GF-D8 (cell line): ENCODE measurements around the gene PNPLA5.

Experiments used
- DNase-seq: peaks from one replicate; lab custom pipeline; 2025; lab: John Stamatoyannopoulos, UW

The PNPLA5 gene

DNA sequence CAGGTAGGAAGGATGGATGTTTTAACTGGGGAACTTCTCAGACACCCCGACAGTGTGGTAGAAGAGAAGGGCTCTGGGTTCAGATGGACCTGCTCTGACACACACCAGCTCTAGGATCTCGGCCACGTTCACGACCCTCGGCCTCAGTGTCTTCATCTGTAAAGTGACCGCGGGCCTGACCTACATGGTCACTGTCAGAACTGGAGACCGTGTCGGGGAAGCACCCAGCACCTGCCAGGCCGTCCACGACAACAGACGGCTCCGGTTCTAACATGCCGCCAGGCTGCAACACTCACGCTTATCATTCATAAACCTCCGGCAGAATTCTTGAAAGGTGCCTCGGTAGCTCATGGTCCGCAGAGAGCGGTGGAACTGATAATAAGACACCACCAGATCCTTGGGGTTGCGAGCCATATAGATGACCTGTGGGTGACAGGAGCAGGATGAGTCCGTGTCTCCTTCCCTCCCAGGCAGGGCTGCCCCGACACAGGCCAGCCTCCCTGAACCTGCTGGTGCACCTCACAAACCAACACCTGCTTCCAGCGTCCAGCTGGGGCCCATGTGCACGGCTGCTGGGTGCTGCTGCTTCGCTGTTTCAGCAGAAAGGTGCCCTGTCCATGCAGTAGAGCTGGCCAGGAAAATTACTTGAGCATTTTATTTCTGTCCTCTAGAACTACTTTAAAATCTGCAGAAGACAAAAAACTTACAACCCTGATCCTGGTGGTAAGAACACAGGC is 53.1 kb downstream of the PNPLA5 start:
- no peak for DNase-seq

DNA sequence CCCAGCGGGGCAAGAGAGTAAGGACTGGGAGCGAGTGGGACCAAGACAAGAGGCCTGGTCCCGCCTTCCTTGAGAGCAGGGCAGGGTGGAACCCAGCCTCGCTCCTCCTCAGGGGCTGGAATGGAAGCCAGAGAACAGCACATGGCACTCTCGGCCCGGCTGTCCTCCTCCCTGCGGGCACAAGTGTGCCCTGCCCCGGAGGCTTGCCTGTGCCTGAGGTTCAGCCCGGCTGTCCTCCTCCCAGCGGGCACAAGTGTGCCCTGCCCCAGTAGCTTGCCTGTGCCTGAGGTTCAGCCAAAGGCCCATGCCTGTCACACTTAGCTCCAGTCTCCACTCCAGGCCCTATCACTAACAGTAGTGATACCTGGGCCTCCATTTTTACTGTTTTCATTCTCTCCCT is 53.7 kb downstream of the PNPLA5 start:
- DNase-seq: no peak

DNA sequence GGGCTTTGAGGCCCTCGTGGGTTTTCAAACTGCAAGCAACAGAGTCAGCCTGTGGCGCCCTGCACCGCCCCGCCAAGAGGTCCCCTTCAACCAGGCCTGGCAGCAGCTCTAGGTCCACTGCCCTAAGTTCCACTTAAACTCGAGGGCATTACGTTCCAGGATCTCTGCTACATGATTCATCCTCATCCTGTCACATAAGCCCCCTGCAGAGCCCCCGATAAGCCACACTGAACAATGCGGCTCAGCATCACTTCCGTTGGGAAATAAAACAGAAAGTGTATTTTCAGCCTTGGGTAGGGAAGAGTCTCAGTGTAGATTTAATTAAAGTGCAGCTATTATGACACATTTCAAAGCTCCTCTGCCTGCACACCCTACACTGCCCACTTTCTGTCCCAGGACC is 54.1 kb downstream of the PNPLA5 start:
- DNase-seq: no peak

DNA sequence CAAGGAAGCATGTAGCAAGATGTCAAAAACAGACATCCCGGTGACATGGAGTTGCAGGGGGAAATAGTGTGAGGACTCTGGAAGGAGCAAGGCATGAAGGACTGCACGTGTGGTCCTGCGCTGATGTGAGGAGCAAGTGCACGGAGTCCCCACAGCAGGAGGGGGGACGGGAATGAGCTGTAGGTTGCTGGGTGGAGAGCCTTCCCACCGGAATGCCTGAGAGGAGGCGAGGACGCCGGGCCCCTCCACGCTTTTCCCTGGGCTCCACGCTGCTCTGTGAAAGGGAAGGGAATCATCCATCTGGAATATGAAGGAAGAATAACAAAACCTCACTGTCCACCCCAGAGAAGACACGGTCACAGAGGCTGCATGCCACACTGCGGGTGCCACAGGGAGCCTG is 56.1 kb downstream of the PNPLA5 start:
- no peak for DNase-seq

DNA sequence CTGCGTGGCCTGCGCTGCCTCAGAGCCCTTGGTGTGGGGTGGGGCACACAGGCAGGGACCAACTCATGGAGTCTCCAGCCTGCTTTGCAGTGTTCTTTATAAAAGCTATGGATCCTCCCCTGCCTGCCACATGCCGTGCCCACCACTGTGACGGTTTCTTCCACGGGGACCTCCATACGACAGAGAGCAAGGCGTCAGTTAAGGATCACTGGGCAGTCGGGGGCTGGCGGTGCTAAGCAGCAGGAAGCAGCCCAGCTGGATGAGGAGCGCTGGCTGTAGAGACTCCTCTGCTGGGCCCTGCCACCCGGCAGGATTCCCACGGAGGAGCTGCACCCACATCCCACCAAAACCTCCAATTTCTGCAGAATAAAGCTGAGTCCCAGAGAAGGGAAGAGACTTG is 56.6 kb downstream of the PNPLA5 start:
- DNase-seq: no peak

DNA sequence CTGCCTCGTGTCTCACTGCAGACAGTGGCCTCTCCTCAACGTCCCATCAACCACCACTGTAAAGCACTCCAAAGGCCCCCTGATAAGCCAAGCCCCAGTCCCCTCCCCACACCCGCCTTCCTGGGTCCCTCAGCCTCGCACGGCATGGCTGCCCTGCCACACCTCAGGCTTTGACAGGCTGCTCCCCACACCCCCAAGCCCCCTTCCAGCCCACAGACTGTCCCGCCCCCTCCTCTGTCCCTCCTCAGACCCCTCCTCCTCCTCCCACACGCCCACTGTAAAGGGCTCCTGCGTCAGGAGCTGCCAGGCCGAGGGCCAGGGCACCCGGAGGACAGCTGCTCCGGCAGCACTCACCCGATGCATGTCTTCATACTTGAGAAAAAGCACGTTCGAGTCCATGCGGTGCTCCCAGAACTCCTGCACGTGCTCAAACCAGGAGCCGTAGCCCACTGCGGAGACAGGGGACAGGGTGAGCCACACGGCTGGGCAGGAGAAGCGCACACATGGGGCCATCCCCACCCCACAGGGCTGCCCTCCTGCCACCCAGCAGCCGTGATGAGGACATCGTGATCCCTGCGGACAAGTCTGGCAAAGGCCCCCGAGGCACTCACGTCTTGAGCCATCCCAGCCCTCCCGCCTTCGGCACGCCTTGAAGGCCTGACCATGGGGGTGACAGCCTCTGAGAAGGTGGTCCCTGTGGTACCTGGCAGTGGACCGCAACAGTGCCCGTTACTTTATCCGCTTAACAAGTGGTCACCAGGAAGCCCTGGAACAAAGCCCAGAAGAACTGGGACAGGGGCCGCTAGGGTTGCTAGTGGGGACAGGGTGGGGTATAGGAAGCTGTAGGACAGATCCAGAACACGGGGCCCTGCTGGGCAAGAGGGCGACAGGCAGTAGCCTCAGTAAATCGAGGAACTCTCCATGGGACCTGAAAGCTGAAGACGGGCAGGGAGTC is 58.2 kb downstream of the PNPLA5 start:
- no peak for DNase-seq

DNA sequence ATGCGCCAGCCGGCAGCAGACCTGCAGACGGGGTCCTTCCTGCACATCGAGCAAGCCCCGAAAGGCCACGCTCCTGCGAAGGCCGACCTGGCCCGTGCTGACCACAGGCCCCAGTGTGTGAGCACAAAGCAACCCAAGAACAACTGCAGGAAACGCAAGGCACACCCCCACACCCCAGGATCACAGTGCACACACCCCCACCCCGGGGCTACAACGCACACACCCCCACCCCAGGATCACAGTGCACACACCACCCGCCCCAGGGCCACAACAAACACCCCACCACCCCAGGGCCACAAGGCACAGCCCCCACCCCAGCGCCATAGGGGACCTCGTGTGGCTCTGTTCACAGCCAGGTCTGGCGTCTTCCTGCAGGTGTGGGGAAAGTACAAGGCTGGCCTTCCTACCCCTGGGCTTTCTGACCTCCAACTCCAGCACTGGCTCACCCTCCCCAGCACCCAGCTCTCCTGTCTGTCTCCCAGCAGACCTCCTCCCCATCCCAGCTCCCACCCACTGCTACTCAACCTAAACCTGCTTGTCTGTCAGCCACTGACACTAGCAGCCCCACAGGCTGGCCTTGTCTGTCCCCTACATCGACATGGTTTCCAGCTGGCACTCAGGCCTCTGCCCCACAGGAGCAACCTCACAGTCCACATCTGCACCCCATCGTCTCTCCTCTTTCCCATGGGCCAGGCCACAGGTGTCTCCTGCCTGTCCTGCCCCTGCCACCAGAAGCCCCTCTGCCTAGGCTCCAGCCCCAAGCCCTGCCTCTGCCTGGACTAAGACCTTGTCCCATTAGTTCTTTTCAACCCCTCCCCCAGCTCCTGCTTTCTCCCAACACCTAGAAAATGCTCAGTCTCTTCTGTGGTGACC is 59.2 kb downstream of the PNPLA5 start:
- no peak for DNase-seq

DNA sequence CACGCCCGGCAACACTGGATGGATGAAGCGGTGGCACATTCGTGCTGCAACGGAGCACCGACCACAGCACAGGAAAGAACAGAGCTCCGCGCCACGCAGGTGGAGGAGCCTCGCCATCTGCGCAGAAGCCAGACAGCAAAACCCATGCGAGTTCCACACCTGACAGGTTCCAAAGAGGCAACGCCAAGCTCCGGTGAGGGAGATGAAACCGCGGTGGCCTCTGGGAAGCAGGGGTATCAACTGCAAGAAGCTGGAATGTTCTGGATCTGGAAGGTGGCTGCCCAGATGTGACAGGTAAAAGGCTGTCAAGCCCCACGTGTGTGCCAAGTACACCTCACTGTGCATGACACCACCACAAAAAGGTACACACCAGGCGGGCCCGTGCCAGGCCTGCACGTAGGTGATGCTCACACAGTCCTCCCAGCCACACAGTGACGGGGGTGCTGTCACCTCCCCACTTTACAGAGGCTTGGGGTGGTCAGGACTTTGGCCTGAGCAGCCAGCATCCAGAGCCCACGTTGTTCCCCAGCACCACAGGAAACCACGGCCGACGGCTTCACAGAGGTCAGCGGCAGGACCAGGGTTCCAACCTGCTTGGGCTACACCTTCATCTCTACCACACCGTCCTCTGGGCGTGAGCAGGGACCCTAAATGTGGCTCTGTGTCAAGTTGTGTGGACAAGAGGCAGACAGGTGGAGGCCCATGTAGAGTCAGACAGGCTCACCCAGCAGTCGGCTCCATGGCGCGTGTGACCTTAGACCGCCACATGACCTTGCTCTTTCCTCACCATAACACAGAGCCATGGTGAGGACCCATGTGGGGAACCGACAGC is 60.0 kb downstream of the PNPLA5 start:
- no peak for DNase-seq

DNA sequence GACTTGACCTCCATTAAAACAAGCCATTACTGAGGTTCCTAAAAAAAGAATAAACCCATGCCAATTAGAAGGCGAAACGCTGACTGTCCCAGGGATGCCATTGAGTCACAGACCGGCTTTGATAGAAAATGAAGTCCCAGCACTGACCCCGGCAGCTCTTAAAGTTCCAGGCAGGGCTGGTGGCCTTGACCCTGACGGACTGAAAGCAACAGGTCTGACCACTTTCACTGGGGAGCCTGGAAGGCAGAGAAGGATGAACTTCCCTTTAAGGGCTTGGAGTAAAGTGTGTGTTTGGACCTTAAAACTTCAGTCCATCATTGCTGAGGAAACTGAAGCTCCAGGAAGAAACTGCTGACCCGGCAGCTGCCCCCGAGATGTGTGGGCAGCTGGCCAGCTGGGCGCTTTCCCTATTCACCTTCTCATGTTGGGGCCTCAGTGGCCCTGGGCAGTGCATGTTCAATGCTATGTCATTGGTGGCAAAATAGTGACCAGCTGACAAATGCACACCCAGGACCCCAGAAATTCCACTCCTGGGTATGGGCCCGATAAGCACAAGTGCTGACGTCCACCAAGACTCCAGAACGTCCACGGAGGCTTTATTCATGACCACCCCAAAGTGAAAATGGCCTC is 60.8 kb downstream of the PNPLA5 start:
- DNase-seq: no peak

DNA sequence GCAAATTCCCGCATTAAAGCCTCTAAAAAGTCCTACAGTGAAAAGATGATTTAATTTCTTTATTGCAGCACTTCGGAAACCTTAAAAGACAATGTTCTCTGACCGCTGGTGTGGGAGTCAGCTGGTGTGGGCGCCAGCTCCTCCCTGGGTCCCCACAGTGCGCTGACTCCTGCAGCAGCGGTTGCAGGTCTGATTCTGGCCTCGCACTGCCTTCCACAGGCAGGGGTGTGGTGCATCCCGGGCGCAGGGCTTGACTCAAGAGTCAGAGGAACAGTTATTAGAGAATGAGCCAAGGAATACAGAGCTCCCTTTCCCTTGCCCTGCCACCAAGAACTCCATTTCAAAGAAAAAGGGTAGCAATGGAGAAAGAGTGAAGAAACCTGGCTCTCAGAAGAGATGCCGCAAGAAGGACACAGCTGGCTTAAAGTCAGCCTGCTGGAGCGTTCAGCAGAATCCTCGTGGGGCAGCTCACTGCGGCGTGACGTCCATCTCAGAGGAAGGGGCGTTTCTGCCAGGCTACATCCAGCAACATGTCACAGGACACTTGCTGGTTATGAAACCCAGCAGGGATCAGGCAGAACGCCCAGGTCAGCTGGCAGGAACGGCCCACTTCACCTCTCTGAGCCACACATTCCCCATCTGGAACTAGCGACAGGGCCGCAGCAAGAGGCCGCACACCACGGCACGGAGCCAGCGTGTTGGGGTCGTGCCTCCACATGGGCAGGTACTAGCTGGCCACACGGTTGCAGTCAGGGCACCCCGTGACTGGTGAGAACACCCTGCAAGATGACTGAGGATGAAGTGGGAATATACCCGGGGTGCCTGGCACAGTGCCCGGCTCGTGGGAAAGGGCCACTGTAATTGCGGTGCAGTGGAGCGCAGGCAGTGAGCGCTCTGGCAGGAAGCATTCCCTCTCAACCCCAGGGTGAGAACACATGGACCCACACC is 61.6 kb downstream of the PNPLA5 start:
- DNase-seq: no peak
